Measurements from ENCODE around the gene CYTH3.

- no peak for TF ChIP-seq CTCF (optimal IDR thresholded peaks at IDR 0.05 in 1 of 3, IDR thresholded peaks at IDR 0.05 in 1 of 3, conservative IDR thresholded peaks at IDR 0.05 in 1 of 3; ENCODE audit: extremely low read depth in 1 of 3, insufficient read depth in 2 of 3, low read length in 3 of 3)
- TF ChIP-seq EZH2 (IDR thresholded peaks at IDR 0.05; ENCODE audit: low read length): no peak
Measured at GRCh38 chr7:6169805-6170520, 102.5 kb downstream of the CYTH3 start.
